Mucosa of rectum (tissue), 2 donors: Measurements from ENCODE around the gene KCNK4.
A peak's percentile ranks its signal among the peaks of the same experiment; 100 is the strongest.

Source experiments
- H3K27ac ChIP-seq, 2 donors: one replicate each; pipeline ENCODE4 v1.7.0; 2013; ENCODE audit warnings: inconsistent platforms in 2 of 2, low read depth in 2 of 2, low read length in 2 of 2
- H3K27me3 ChIP-seq, 2 donors: one replicate each; pipeline ENCODE4 v1.7.0; 2013; ENCODE audit warnings: low read length in 2 of 2; ENCODE audit not compliant: control insufficient read depth in 2 of 2, insufficient read depth in 2 of 2
- H3K36me3 ChIP-seq, 2 donors: one replicate each; pipeline ENCODE4 v1.7.0; 2013; ENCODE audit warnings: low read length in 2 of 2; ENCODE audit not compliant: control insufficient read depth in 2 of 2, insufficient read depth in 2 of 2
- H3K4me1 ChIP-seq, 2 donors: one replicate each; pipeline ENCODE4 v1.7.0; 2013; ENCODE audit warnings: low read length in 2 of 2, mild to moderate bottlenecking in 1 of 2; ENCODE audit not compliant: control insufficient read depth in 2 of 2, insufficient read depth in 2 of 2
- H3K4me3 ChIP-seq, 2 donors: one replicate each; pipeline ENCODE4 v1.7.0; 2013; ENCODE audit warnings: low read length in 2 of 2
- H3K9ac ChIP-seq, 2 donors: one replicate each; pipeline ENCODE4 v1.7.0; 2013; ENCODE audit warnings: low read length in 2 of 2, low read depth in 1 of 2, mild to moderate bottlenecking in 1 of 2
- H3K9me3 ChIP-seq, 2 donors: one replicate each; pipeline ENCODE4 v1.7.0; 2013; ENCODE audit warnings: low read length in 2 of 2; ENCODE audit not compliant: control insufficient read depth in 2 of 2
- donor health status: healthy.
- donor health status: Normal muscosa, but diverticular disease.

KCNK4 gene

DNA sequence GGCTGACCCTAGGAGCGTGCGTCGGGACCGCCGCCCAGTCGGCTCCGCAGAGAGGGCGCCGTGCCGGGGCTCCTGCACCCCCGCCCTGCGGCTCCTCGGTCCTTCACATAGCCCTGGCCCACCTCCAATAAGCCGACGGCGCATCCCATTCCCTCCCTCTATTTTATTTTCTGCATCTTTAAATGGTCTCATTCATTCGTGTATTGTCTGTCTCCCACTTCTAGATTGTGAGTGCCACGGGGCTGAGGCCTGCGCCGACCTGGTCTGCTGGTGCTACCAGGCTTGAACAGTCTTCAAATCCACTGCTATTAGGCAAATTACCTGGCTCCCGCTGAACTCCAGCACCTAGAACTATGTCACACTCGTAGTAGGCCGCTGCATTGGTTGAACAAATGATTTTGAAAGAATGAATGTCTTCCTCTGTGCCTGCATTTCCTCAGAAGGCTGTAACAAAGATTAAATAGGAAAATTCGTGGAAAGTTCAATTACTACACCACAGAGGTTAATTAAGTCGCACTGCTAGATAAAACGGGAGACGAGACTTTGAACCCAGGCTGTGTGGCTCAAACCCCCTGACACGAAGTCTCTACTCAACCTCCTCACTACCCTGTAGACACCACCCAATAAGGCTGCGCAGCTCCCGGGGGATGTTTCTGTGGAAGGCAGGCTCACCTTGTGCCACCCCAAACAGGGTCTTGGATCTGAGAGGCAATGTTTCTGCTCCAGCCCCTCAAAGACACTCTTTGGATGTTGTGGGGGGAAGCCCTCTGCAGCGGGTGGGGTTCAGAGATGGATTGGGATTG is 43.2 kb upstream of the KCNK4 start:
- no peaks in the 10 kb centered on the region for H3K9me3 ChIP-seq

DNA sequence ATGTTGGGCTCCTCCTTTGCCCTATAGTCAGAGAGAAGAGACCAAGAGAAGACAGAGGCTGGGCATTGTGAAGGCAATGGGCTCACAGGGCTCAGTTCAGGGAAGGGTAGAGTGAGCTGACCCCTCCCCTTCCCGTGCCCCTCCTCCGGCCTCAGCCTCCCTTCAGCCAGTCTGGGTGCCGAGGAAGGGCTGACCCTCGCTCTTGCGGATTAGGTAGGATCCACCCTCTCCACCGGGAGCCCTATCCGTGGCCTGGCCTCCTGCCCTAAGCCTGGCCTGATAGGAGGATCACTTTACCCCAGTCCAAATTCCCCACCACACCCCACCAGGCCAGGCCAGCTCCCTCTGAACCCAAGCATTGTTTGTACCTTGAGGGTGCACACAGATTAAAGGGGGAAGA is 42.5 kb upstream of the KCNK4 start:
- Histone ChIP-seq H3K9ac (no peak overlapping the region), H3K4me3 (no peak overlapping the region), H3K27me3 (no peaks in the 10 kb centered on the region), H3K36me3 (peaks cover 1 to 2% of the 10 kb centered on the region in 2 donors), H3K9me3 (no peaks in the 10 kb centered on the region), H3K27ac (no peak overlapping the region), H3K4me1 (peaks cover 38 to 42% of the 10 kb centered on the region in 2 donors)

More for the DNA sequence above, 43.2 kb upstream of the KCNK4 start:
- H3K4me1 ChIP-seq: peaks cover 35 to 42% of the 10 kb centered on the region in 2 donors
- peak overlapping the region; percentile 92 to 95 for H3K27ac ChIP-seq
- peak overlapping the region; percentile 95 to 97 for H3K4me3 ChIP-seq
- H3K36me3 ChIP-seq: peaks cover 7% of the 10 kb centered on the region in 2 donors
- H3K27me3 ChIP-seq: no peaks in the 10 kb centered on the region
- H3K9ac ChIP-seq: peak overlapping the region; percentile 86 to 89

DNA sequence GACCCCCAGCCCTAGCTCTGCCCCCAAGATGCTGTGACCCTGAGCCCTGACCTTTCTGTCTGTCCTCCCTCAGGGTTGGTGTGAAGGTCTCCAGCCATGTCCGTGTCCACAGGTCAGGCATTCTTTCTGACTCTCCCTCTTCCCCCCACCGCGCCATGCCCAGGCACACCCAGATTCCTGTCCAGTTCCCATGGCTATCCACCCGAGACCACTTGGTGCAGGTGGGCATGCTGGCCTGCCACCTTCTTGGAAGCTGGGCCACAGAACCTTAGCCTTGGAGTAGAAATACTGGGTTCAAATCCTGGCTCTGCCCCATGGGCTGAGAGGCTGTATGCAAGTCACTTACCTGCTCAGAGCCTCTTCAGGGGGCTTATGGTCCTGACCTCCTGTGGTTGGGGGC is 42.1 kb upstream of the KCNK4 start:
- no peaks in the 10 kb centered on the region for H3K9me3 ChIP-seq
- H3K36me3 ChIP-seq: no peaks in the 10 kb centered on the region
- no peak overlapping the region for H3K9ac ChIP-seq
- no peaks in the 10 kb centered on the region for H3K27me3 ChIP-seq
- H3K27ac ChIP-seq: no peak overlapping the region
- H3K4me3 ChIP-seq: no peak overlapping the region
- H3K4me1 ChIP-seq: peaks cover 41 to 42% of the 10 kb centered on the region in 2 donors

DNA sequence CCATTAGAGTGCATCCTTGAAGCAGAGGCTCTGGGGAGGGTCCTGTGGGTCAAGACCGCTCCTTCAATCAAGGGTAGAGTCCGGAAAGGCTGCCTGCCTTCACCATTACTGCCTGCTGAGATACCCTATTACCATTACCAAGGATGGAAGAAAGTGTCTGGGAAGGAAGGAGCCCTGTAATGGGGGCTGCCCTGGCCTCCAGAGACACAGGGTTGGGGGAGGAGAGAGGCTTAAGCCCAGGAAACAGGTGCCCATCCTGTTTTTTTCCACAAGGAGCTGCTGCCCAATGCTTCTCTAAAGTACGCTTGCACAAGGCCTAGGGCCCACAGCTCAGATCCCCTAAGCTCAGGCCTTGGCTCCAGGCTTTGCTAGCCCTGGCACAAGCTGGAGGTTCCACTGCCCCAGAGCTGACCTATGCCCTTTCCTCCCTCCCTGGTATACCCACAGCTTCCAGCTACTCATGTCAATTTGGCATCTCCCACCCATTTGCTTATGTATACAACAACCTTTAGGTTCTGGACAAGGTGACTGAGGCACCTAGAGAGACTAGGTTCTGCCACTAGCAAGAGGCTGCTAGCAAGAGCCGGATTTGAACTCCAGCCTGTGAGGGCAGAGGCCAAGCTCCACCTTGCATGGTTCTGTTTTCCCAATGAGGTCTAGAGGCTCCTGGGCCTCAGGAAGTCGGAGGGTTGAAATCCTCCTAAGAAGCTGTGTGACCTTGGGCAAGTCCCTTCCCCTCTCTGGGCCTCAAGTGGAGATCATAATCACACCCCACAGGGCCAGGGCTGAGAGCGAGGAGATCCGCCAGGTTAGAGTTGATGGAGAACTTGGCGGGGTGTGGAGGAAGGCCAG is 41.3 kb upstream of the KCNK4 start:
- H3K9ac ChIP-seq: no peak overlapping the region
- peaks cover 41 to 42% of the 10 kb centered on the region in 2 donors for H3K4me1 ChIP-seq
- H3K36me3 ChIP-seq: peaks cover 4% of the 10 kb centered on the region in 2 donors
- no peaks in the 10 kb centered on the region for H3K9me3 ChIP-seq
- no peak overlapping the region for H3K4me3 ChIP-seq
- no peaks in the 10 kb centered on the region for H3K27me3 ChIP-seq
- H3K27ac ChIP-seq: no peak overlapping the region

DNA sequence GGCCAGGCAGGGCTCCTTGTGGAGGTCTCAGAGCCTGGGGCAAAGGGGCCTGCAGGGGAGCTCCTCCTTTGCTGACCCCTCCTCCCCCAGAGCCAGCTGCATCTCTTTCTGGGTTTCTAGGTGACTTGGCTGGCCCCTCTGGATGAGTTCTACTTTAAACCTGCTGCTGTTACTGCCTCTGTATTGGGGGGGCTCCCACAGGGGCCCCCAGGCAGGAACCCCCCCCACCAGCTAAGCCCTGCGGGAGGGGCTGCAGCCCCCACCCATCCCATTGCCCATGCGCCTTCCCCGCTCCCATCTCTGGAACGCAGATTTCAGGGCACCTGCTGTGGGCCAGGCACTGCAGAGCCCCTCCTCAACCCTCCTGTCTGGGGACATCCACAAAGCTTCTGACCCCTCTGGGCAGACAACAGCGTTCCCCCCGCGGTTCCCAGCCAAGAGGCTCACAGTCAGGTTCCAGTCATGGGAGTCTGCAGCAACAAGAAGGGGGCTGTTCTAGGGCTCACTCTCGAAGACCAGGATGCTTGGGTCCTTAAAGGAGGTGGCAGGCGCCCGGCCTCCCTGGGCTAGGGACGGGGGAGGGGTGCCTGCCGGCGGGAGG is 40.6 kb upstream of the KCNK4 start:
- peak overlapping the region in 1 of 2 donors; percentile 76 for H3K9ac ChIP-seq
- H3K27me3 ChIP-seq: no peaks in the 10 kb centered on the region
- H3K27ac ChIP-seq: no peak overlapping the region
- H3K4me1 ChIP-seq: peaks cover 35 to 36% of the 10 kb centered on the region in 2 donors
- H3K9me3 ChIP-seq: no peaks in the 10 kb centered on the region
- peaks cover 11% of the 10 kb centered on the region in 2 donors for H3K36me3 ChIP-seq
- peak overlapping the region; percentile 73 for H3K4me3 ChIP-seq

DNA sequence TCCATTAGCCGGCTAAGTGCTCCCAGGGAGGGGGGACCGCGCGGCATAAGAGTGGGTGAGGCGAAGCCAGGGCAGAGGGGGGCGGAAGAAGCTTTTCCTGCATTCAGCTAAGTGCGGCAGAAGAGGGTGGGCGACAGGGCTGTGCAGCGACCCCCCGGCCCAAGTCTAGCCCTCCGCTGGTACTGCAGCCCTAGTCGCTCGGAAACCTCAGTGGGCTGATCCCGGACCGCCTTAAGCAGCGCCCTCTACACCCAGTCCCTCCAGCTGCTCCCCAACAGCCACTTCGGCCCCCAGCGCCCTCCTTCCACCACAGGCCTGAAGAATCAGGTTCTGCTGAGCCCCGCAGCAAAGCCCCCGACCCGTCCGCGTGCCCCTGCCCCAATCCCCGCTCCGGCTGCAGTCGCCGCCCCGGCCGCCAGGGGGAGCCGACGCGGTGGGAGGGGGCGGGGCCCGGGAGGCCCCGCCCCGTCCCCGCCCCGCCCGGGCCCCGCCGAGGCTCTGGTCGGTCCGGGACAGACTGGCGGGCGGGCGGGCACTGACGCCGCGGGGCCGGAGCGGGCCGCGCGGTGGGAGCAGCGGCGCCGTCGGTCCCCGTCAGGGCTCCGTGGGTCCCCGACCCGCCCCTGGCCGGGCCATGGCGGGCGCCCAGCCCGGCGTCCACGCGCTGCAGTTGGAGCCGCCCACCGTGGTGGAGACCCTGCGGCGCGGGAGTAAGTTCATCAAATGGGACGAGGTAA is 39.9 kb upstream of the KCNK4 start, which contains the start of gene PLCB3:
PLCB3 (plus strand) TSS at position 515 of the 737 bp plus-strand sequence; CDS start at position 635, 120 bp downstream.
- H3K27ac ChIP-seq: peak within 1 kb of the TSS; percentile 85 to 86
- H3K4me1 ChIP-seq: peaks cover 30% of the 10 kb centered on the region in 2 donors
- H3K4me3 ChIP-seq: peak within 1 kb of the TSS; percentile 81 to 85
- H3K27me3 ChIP-seq: no peaks in the 10 kb centered on the region
- peak within 1 kb of the TSS; percentile 84 to 93 for H3K9ac ChIP-seq
- H3K9me3 ChIP-seq: no peaks in the 10 kb centered on the region
- H3K36me3 ChIP-seq: peaks cover 17% of the 10 kb centered on the region in 2 donors

DNA sequence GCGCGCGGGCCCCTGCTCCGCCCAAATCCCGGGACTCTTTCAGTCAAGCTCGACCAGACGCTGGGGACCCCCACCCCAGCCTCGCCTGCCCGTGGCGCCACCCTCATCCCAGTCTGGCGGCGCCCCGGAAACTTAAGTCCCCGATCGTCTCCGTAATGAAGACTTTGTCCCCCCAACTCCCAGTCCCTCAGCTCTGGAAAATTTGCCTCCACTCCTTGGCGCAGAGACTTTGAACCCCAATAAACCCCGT is 39.4 kb upstream of the KCNK4 start:
- peak overlapping the region; percentile 84 to 93 for H3K9ac ChIP-seq
- no peaks in the 10 kb centered on the region for H3K9me3 ChIP-seq
- H3K4me1 ChIP-seq: peaks cover 30% of the 10 kb centered on the region in 2 donors
- H3K27me3 ChIP-seq: no peaks in the 10 kb centered on the region
- H3K4me3 ChIP-seq: peak overlapping the region; percentile 81 to 85
- peaks cover 22% of the 10 kb centered on the region in 2 donors for H3K36me3 ChIP-seq
- H3K27ac ChIP-seq: peak overlapping the region; percentile 85 to 86

DNA sequence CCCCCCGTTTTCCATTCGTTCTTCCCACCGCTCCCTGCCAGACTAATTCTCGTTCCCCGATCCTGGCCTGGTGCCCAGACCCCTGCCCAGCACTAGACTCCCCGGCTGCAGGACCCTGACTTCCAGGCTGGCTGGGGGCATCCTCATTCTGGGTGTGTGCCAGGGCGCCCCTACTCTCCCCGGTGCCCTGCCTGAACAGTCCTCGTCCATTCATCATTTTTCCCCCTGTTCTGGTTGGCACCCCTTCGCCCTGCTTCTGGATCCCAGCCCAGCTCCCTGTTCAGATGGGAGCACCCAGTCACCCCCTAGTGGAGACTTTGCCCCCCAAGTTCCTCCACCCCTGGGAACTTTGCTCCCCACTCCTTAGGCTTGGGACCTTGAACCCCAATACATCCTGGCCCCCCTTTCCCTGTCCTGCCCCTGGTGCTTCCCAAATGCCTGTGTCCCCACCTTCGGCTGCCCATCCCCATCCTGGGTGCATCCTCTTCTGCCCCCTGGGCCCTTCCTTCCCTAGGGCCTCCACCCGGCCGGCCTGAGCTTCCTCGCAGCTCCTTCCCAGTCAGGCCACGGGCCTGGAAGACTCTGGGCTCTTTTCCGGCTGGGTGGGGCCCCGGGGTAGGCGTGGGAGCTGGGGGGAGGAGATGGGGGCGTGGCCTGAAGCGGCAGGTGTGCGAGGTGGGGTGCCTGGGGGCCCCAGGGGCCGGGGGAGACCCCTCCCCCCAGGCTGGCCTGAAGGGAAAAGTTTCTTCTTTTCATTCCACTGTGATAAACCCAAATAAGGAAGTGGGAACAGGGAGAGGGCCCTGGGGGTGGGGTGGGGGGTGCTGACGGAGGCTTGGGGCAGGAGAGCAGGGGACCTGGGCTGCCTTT is 38.9 kb upstream of the KCNK4 start:
- peak overlapping the region; percentile 84 to 93 for H3K9ac ChIP-seq
- H3K27me3 ChIP-seq: no peaks in the 10 kb centered on the region
- peaks cover 26 to 30% of the 10 kb centered on the region in 2 donors for H3K4me1 ChIP-seq
- no peaks in the 10 kb centered on the region for H3K9me3 ChIP-seq
- H3K27ac ChIP-seq: peak overlapping the region; percentile 85 to 86
- H3K36me3 ChIP-seq: peaks cover 22 to 23% of the 10 kb centered on the region in 2 donors
- H3K4me3 ChIP-seq: peak overlapping the region; percentile 81 to 85

DNA sequence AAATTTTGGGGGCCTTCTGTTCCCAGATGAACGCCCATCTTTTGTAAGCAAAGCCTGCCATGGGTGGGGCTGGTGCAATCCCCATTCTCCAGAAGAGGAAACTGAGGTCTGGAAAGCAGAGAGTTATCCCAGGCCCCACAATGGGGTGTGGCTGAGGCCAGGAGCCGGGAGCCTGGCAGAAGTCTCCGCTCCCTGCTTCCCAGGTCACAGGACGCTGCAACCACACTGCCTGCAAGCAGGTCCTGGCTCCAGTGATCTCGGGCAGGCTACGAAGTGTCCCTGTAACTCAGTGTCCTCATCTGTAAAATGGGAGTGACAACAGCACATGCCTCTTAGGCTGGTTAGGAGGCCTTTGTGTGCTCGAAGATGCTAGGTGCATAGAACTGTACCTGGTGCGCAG is 38.1 kb upstream of the KCNK4 start:
- Histone ChIP-seq H3K4me1 (peaks cover 20 to 25% of the 10 kb centered on the region in 2 donors), H3K9me3 (no peaks in the 10 kb centered on the region), H3K27ac (peak overlapping the region in 1 of 2 donors; percentile 85), H3K4me3 (peak overlapping the region; percentile 37 to 81), H3K36me3 (peaks cover 22 to 27% of the 10 kb centered on the region in 2 donors), H3K27me3 (no peaks in the 10 kb centered on the region), H3K9ac (peak overlapping the region in 1 of 2 donors; percentile 57)
